Astrocyte (in vitro differentiated cells and primary cell): ENCODE measurements around the gene TMTC2. TPM values are rescaled to one million over a fixed set of nuclear protein-coding genes. Genes with fewer than 3 reads are reported as not detected.

Experiments
- DNase-seq: peaks from one replicate; pipeline ENCODE4 v3.0.0-alpha.2; 2010; ENCODE audit warnings: low read depth
- FAIRE-seq: peaks from 2 replicates; lab custom pipeline; 2011; peaks lifted over from hg19 to GRCh38; lab: Jason Lieb, UNC
- H2AFZ ChIP-seq: 2 replicates; pipeline ENCODE4 v1.6.0; 2012; ENCODE audit warnings: low read depth, low read length, inconsistent platforms
- H3K27ac ChIP-seq: 2 replicates; pipeline ENCODE4 v1.5.1; 2011; ENCODE audit warnings: low read depth, low read length, inconsistent platforms
- H3K27me3 ChIP-seq: 2 replicates; pipeline ENCODE4 v1.6.0; 2011; ENCODE audit warnings: low read length, inconsistent platforms; ENCODE audit not compliant: insufficient read depth
- H3K36me3 ChIP-seq: 2 replicates; pipeline ENCODE4 v1.5.1; 2011; ENCODE audit warnings: low read length, inconsistent platforms; ENCODE audit not compliant: insufficient read depth
- H3K4me1 ChIP-seq: 2 replicates; pipeline ENCODE4 v1.5.1; 2011; ENCODE audit warnings: low read length, inconsistent platforms; ENCODE audit not compliant: insufficient read depth
- H3K4me2 ChIP-seq: 2 replicates; pipeline ENCODE4 v1.6.0; 2012; ENCODE audit warnings: low read length, inconsistent platforms
- H3K4me3 ChIP-seq: 2 replicates; pipeline ENCODE4 v1.5.1; 2011; ENCODE audit warnings: low read depth, mild to moderate bottlenecking, low read length, inconsistent platforms; ENCODE audit not compliant: insufficient read depth
- H3K79me2 ChIP-seq: 2 replicates; pipeline ENCODE4 v1.6.0; 2012; ENCODE audit warnings: mild to moderate bottlenecking, low read length, inconsistent platforms; ENCODE audit not compliant: insufficient read depth
- H3K9ac ChIP-seq: 2 replicates; pipeline ENCODE4 v1.6.0; 2012; ENCODE audit warnings: mild to moderate bottlenecking, low read length, inconsistent platforms
- H3K9me3 ChIP-seq: 2 replicates; pipeline ENCODE4 v1.5.1; 2012; ENCODE audit warnings: low read depth, mild to moderate bottlenecking, low read length, inconsistent platforms; ENCODE audit not compliant: insufficient read depth
- H4K20me1 ChIP-seq: 2 replicates; pipeline ENCODE4 v1.6.0; 2012; ENCODE audit warnings: low read length, inconsistent platforms; ENCODE audit not compliant: insufficient read depth
- H3K27ac Mint-ChIP-seq: one replicate; pipeline ENCODE4 v1.8.0; 2021; ENCODE audit warnings: mild to moderate bottlenecking, mixed read lengths; ENCODE audit not compliant: unreplicated experiment
- H3K27me3 Mint-ChIP-seq: one replicate; pipeline ENCODE4 v1.8.0; 2021; ENCODE audit warnings: low read depth, mixed read lengths; ENCODE audit not compliant: unreplicated experiment
- H3K36me3 Mint-ChIP-seq: one replicate; pipeline ENCODE4 v1.8.0; 2021; ENCODE audit warnings: low read depth, mixed read lengths; ENCODE audit not compliant: unreplicated experiment
- H3K4me1 Mint-ChIP-seq: one replicate; pipeline ENCODE4 v1.8.0; 2021; ENCODE audit warnings: low read depth, mixed read lengths; ENCODE audit not compliant: unreplicated experiment
- H3K4me3 Mint-ChIP-seq: one replicate; pipeline ENCODE4 v1.8.0; 2021; ENCODE audit warnings: mild to moderate bottlenecking, moderate library complexity, mixed read lengths; ENCODE audit not compliant: unreplicated experiment
- H3K9me3 Mint-ChIP-seq: one replicate; pipeline ENCODE4 v1.8.0; 2021; ENCODE audit warnings: mild to moderate bottlenecking, mixed read lengths; ENCODE audit not compliant: unreplicated experiment
- CTCF ChIP-seq: IDR thresholded peaks from 2 replicates; pipeline ENCODE4 v1.5.1; 2011; ENCODE audit warnings: low read depth, mild to moderate bottlenecking, inconsistent platforms, low read length, moderate library complexity; ENCODE audit not compliant: insufficient read depth
- EZH2 ChIP-seq: IDR thresholded peaks from 2 replicates; pipeline ENCODE4 v1.6.1; 2012; ENCODE audit warnings: mild to moderate bottlenecking, low read length, inconsistent platforms; ENCODE audit not compliant: insufficient read depth
- total RNA-seq: library from RNA; stranded (reverse); gene quantifications from 2 replicates; pipeline ENCODE4 v1.2.1, GENCODE V29; 2021

Gene TMTC2
- total RNA-seq, 1 donor from 2014 or later, result 2.2 TPM

- H3K79me2 ChIP-seq, result no peaks in the 10 kb centered on the region
- TF ChIP-seq EZH2 (no peak), CTCF (no peak)
- Mint-ChIP-seq H3K36me3 (no peaks in the 10 kb centered on the region), H3K4me1 (no peaks in the 10 kb centered on the region), H3K27me3 (no peaks in the 10 kb centered on the region), H3K9me3 (no peaks in the 10 kb centered on the region), H3K4me3 (no peak overlapping the region), H3K27ac (peak overlapping the region; percentile 51)
- H3K36me3 ChIP-seq, result no peaks in the 10 kb centered on the region
- H3K27me3 ChIP-seq, result no peaks in the 10 kb centered on the region
- no peaks in the 10 kb centered on the region for H4K20me1 ChIP-seq
- H3K4me2 ChIP-seq, result peak overlapping the region; percentile 15
- no peaks in the 10 kb centered on the region for H3K9me3 ChIP-seq
- FAIRE-seq (no peak), DNase-seq (no peak)
- no peak overlapping the region for H3K27ac ChIP-seq
- H3K4me3 ChIP-seq, result no peak overlapping the region
- H3K4me1 ChIP-seq, result no peaks in the 10 kb centered on the region
- no peak overlapping the region for H3K9ac ChIP-seq
- no peak overlapping the region for H2AFZ ChIP-seq
Observed at GRCh38 chr12:83121897-83122622, 435.4 kb downstream of the TMTC2 start.

GRCh38 chr12:83122623-83122934 lies 435.9 kb downstream of the TMTC2 start:
- DNase-seq (no peak), FAIRE-seq (no peak)
- no peak overlapping the region for H3K27ac ChIP-seq
- no peaks in the 10 kb centered on the region for H4K20me1 ChIP-seq
- Mint-ChIP-seq H3K27me3 (no peaks in the 10 kb centered on the region), H3K9me3 (no peaks in the 10 kb centered on the region), H3K36me3 (no peaks in the 10 kb centered on the region), H3K4me3 (no peak overlapping the region), H3K27ac (no peak overlapping the region), H3K4me1 (no peaks in the 10 kb centered on the region)
- no peak overlapping the region for H2AFZ ChIP-seq
- no peaks in the 10 kb centered on the region for H3K36me3 ChIP-seq
- H3K4me3 ChIP-seq, result no peak overlapping the region
- no peaks in the 10 kb centered on the region for H3K9me3 ChIP-seq
- peak overlapping the region; percentile 15 for H3K4me2 ChIP-seq
- H3K9ac ChIP-seq, result no peak overlapping the region
- H3K4me1 ChIP-seq, result no peaks in the 10 kb centered on the region
- H3K27me3 ChIP-seq, result no peaks in the 10 kb centered on the region
- no peak for TF ChIP-seq EZH2
- no peak for TF ChIP-seq CTCF
- H3K79me2 ChIP-seq, result no peaks in the 10 kb centered on the region

- H3K9ac ChIP-seq, result no peak overlapping the region
- DNase-seq, result no peak
- Mint-ChIP-seq H3K4me1 (no peaks in the 10 kb centered on the region), H3K4me3 (no peak overlapping the region), H3K27me3 (no peaks in the 10 kb centered on the region), H3K9me3 (no peaks in the 10 kb centered on the region), H3K27ac (no peak overlapping the region), H3K36me3 (no peaks in the 10 kb centered on the region)
- no peaks in the 10 kb centered on the region for H3K79me2 ChIP-seq
- FAIRE-seq, result no peak
- no peaks in the 10 kb centered on the region for H3K4me1 ChIP-seq
- no peak overlapping the region for H3K4me3 ChIP-seq
- no peak overlapping the region for H3K4me2 ChIP-seq
- H3K27me3 ChIP-seq, result no peaks in the 10 kb centered on the region
- H4K20me1 ChIP-seq, result no peaks in the 10 kb centered on the region
- no peak overlapping the region for H2AFZ ChIP-seq
- TF ChIP-seq EZH2 (no peak), CTCF (no peak)
- H3K9me3 ChIP-seq, result no peaks in the 10 kb centered on the region
- H3K36me3 ChIP-seq, result no peaks in the 10 kb centered on the region
- no peak overlapping the region for H3K27ac ChIP-seq
Observed at GRCh38 chr12:83123039-83123438, 436.3 kb downstream of the TMTC2 start.
